Measurements from ENCODE around the gene EXOC6B. TPM values are rescaled to one million over a fixed set of nuclear protein-coding genes. Genes with fewer than 3 reads are reported as not detected.

The EXOC6B gene
- total RNA-seq, 1 donor from 2014 or later = 33.0 TPM

DNA sequence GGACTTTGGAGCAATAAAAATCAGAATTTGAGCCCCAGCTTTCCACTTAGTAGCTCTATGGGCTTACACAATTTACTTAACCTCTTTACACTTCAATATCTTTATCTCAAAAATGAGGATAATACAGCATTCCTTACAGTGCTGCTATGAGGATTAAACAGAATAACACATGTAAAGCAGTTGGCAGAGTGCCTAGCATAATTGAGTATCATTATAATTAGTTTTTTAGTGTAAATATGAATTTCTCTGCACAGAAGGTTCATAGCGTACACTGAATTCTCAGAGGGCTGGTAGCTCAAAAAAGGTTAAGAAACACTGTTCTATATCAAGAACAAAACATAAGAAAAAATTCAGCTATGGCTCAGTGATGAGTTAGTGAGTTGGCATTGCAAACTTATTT, 487.8 kb downstream of the EXOC6B start:
- no peaks in the 10 kb centered on the region for H3K27me3 ChIP-seq (ENCODE audit: low read depth)
- H3K36me3 ChIP-seq = no peaks in the 10 kb centered on the region
- DNase-seq (no peak), ATAC-seq (no peak)
- H3K9me3 ChIP-seq = no peaks in the 10 kb centered on the region
- TF ChIP-seq, protein P1, sequence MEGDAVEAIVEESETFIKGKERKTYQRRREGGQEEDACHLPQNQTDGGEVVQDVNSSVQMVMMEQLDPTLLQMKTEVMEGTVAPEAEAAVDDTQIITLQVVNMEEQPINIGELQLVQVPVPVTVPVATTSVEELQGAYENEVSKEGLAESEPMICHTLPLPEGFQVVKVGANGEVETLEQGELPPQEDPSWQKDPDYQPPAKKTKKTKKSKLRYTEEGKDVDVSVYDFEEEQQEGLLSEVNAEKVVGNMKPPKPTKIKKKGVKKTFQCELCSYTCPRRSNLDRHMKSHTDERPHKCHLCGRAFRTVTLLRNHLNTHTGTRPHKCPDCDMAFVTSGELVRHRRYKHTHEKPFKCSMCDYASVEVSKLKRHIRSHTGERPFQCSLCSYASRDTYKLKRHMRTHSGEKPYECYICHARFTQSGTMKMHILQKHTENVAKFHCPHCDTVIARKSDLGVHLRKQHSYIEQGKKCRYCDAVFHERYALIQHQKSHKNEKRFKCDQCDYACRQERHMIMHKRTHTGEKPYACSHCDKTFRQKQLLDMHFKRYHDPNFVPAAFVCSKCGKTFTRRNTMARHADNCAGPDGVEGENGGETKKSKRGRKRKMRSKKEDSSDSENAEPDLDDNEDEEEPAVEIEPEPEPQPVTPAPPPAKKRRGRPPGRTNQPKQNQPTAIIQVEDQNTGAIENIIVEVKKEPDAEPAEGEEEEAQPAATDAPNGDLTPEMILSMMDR (IDR thresholded peaks at IDR 0.05) = no peak
- no peak overlapping the region for H3K4me3 ChIP-seq
- intact Hi-C loops (cut with DNase I) = no loop called here
- H3K4me1 ChIP-seq = no peaks in the 10 kb centered on the region
- H3K27ac ChIP-seq = no peak overlapping the region

DNA sequence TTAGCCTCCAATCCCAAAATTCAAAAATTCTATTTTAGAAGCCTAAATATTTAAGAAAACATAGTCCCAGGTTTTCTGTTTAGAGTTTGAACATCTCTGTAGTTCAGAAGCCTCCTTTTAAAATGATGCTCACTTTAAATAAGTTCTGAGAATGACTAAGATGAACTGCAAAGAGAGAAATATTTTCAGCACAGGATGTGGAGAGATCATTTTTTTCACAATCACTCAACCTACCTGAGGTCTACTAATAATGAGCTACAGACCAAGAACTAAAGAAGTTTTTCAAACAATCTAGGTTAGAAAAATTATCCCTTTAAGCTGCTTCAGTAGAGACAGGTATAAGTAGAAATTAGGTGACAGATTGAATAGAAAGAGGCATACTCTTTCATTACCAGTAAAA, 493.1 kb downstream of the EXOC6B start:
- TF ChIP-seq, protein P1 (IDR thresholded peaks at IDR 0.05) = no peak
- no peak for ATAC-seq
- Histone ChIP-seq H3K4me3 (no peak overlapping the region), H3K9me3 (no peaks in the 10 kb centered on the region), H3K27ac (no peak overlapping the region), H3K4me1 (no peaks in the 10 kb centered on the region), H3K27me3 (ENCODE audit: low read depth) (no peaks in the 10 kb centered on the region), H3K36me3 (no peaks in the 10 kb centered on the region)
- intact Hi-C loops (cut with DNase I) = no loop called here
- DNase-seq = no peak

DNA sequence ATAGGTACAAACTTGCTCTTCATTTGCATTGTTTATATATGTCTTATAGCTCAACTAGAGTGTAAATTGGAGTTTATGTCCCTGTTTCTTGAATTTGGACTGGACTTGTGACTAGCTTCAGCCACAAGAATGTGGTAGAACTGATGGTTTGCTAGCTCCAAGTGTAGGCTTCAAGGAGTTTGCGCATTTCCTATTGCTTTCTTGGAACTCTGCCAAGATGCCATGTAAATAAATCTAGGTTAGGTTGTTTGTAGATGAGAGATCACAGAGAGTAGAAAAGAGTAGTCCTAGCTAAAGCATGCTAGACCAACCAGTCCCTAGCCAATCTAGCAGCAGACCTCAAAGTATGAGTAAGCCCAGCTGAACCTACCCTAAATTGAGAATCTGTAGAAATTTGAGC, 495.2 kb downstream of the EXOC6B start:
- TF ChIP-seq, protein P1 (IDR thresholded peaks at IDR 0.05) = no peak
- H3K4me1 ChIP-seq = no peaks in the 10 kb centered on the region
- H3K27ac ChIP-seq = no peak overlapping the region
- H3K4me3 ChIP-seq = no peak overlapping the region
- no peaks in the 10 kb centered on the region for H3K27me3 ChIP-seq (ENCODE audit: low read depth)
- ATAC-seq = no peak
- intact Hi-C loops (cut with DNase I) = no loop called here
- no peaks in the 10 kb centered on the region for H3K36me3 ChIP-seq
- DNase-seq = no peak
- no peaks in the 10 kb centered on the region for H3K9me3 ChIP-seq

DNA sequence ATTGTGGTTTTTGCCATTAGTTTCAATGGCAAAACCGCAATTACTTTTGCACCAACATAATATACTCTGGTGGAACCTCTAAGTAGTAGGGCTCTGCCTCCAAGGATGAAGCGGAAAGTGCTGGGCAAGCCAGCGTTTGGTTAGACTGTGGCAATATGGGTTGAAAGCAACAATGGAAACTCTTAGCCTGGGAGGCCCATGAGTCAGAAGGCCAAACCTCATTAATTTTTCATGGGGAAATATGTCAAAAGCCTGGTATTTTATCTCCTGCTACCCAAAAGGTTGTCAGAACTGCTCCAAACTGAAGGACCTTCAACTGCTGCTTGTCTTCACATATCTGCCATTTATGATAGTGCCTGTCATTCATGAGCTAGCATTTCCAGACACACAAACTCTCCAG, 499.1 kb downstream of the EXOC6B start:
- Histone ChIP-seq H3K27me3 (ENCODE audit: low read depth) (no peaks in the 10 kb centered on the region), H3K27ac (no peak overlapping the region), H3K4me1 (no peaks in the 10 kb centered on the region), H3K4me3 (no peak overlapping the region), H3K36me3 (no peaks in the 10 kb centered on the region), H3K9me3 (no peaks in the 10 kb centered on the region)
- ATAC-seq = no peak
- no peak for DNase-seq
- intact Hi-C loops (cut with DNase I) = no loop called here
- TF ChIP-seq, protein P1 (IDR thresholded peaks at IDR 0.05) = no peak

DNA sequence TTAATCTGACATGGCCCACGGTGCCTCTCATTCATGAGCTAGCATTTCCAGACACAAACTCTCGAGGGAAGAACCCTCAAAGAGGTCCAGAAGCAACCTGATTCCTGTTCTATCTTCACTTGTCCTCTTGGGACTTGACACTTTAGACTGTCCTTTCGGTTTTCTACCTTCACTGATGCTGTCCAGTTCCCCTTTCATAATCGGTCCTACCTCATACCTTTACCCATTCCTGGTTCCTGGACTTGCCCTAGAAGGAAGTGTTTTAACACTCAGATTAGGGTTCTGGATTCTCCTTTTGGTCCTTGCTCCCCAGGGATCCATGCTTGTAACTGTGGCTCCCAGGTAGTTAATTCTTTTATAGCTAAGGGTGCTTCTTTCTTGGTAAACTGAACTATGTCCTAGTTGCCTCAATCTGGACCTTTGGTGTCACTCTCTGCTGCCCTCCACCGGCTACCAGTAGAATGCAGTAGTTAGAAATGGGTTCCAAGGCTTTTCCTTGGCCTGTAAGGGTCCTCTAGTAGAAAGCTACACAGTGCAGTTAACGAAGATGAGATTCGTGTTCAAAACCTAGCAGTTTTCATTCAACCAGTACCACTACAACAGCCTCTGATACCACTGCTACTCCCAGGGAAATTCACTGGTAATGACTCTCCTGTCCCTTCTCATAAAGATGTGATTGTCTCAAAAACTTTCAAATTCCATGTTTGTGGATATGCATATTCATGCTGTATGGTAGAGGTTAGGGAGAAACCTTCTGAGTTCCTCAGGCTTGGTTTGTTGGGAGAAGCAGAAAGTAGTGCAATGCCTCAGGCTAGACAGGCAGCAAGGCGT, 500.0 kb downstream of the EXOC6B start:
- intact Hi-C loops (cut with DNase I) = no loop called here
- Histone ChIP-seq H3K4me3 (no peak overlapping the region), H3K9me3 (no peaks in the 10 kb centered on the region), H3K27me3 (ENCODE audit: low read depth) (no peaks in the 10 kb centered on the region), H3K4me1 (no peaks in the 10 kb centered on the region), H3K36me3 (no peaks in the 10 kb centered on the region), H3K27ac (no peak overlapping the region)
- DNase-seq (no peak), ATAC-seq (no peak)
- TF ChIP-seq, protein P1 (IDR thresholded peaks at IDR 0.05) = peak; percentile 48

Measured in lower lobe of right lung (tissue), 2 donors.